HG02798 (cell line): ENCODE measurements around the gene CHRNA4.

Source experiments
- ATAC-seq: cut with Tn5 transposase; IDR thresholded peaks from one replicate; pipeline ENCODE4 v1.9.1; 2021; ENCODE audit warnings: mild to moderate bottlenecking; ENCODE audit not compliant: unreplicated experiment, poor library complexity

CHRNA4 gene

GRCh38 chr20:63297371-63297781 lies 63.8 kb downstream of the CHRNA4 start:
- ATAC-seq = no peak

GRCh38 chr20:63296531-63297299 lies 64.4 kb downstream of the CHRNA4 start:
- ATAC-seq = no peak

GRCh38 chr20:63295846-63296245 lies 65.3 kb downstream of the CHRNA4 start:
- ATAC-seq = no peak

GRCh38 chr20:63295422-63295821 lies 65.7 kb downstream of the CHRNA4 start:
- ATAC-seq = no peak

GRCh38 chr20:63295018-63295417 lies 66.1 kb downstream of the CHRNA4 start:
- no peak for ATAC-seq

GRCh38 chr20:63294536-63294900 lies 66.6 kb downstream of the CHRNA4 start:
- ATAC-seq = no peak

GRCh38 chr20:63293871-63294535 lies 67.1 kb downstream of the CHRNA4 start:
- no peak for ATAC-seq

GRCh38 chr20:63293456-63293855 lies 67.7 kb downstream of the CHRNA4 start:
- no peak for ATAC-seq
